DMS53 treated with DMSO at 0.1 percent for 48 hours (cell line): ENCODE data around the gene PGA3.
"Not testable (repeated sequence)": the region's sequence is repeated elsewhere in the genome, so short reads cannot be mapped to it uniquely, and the experiment has no call there.

Experiments used
- DNase-seq: peaks from one replicate; lab custom pipeline; 2025; ENCODE audit not compliant: unreplicated experiment; lab: John Stamatoyannopoulos, UW

The PGA3 gene

GRCh38 chr11:61204502-61205059, 1.3 kb downstream of the PGA3 start:
- DNase-seq = not testable (repeated sequence)

- DNase-seq = not testable (repeated sequence)
These were observed 4.5 kb downstream of the PGA3 start for GRCh38 chr11:61207636-61208310.

- not testable (repeated sequence) for DNase-seq
These were observed 7.3 kb downstream of the PGA3 start for GRCh38 chr11:61210629-61211028.

GRCh38 chr11:61211327-61211952, 8.1 kb downstream of the PGA3 start:
- not testable (repeated sequence) for DNase-seq

- not testable (repeated sequence) for DNase-seq
These were observed 8.9 kb downstream of the PGA3 start for GRCh38 chr11:61212202-61212601.

GRCh38 chr11:61213711-61214324, 10.5 kb downstream of the PGA3 start:
- DNase-seq = not testable (repeated sequence)

GRCh38 chr11:61218306-61218705, 15.0 kb downstream of the PGA3 start:
- DNase-seq = not testable (repeated sequence)

GRCh38 chr11:61219016-61219415, 15.7 kb downstream of the PGA3 start:
- DNase-seq = not testable (repeated sequence)

GRCh38 chr11:61222047-61222446, 18.7 kb downstream of the PGA3 start, which contains the start of gene PGA4:
Gene PGA4, plus strand, starts transcription at chr11:61222347. Its CDS starts 54 bp downstream, at chr11:61222401.
- DNase-seq = not testable (repeated sequence)

- DNase-seq = not testable (repeated sequence)
These were observed 19.4 kb downstream of the PGA3 start for GRCh38 chr11:61222692-61223091.

- not testable (repeated sequence) for DNase-seq
These were observed 23.3 kb downstream of the PGA3 start for GRCh38 chr11:61226457-61227137.

GRCh38 chr11:61229458-61229857, 26.1 kb downstream of the PGA3 start:
- not testable (repeated sequence) for DNase-seq

GRCh38 chr11:61231033-61231432, 27.7 kb downstream of the PGA3 start:
- DNase-seq = not testable (repeated sequence)

GRCh38 chr11:61231585-61231984, 28.3 kb downstream of the PGA3 start:
- not testable (repeated sequence) for DNase-seq

- not testable (repeated sequence) for DNase-seq
These were observed 29.3 kb downstream of the PGA3 start for GRCh38 chr11:61232548-61233145.

GRCh38 chr11:61237130-61237529, 33.8 kb downstream of the PGA3 start:
- DNase-seq = not testable (repeated sequence)

- not testable (repeated sequence) for DNase-seq
These were observed 37.0 kb downstream of the PGA3 start for GRCh38 chr11:61240288-61240687.

- DNase-seq = not testable (repeated sequence)
These were observed 37.6 kb downstream of the PGA3 start, which contains the start of gene PGA5 for GRCh38 chr11:61240875-61241274. Gene PGA5, plus strand, starts transcription at chr11:61241175. Its CDS starts 52 bp downstream, at chr11:61241227.

GRCh38 chr11:61241526-61241925, 38.2 kb downstream of the PGA3 start:
- not testable (repeated sequence) for DNase-seq

- DNase-seq = not testable (repeated sequence)
These were observed 42.1 kb downstream of the PGA3 start for GRCh38 chr11:61245284-61245964.
